Subcutaneous abdominal adipose tissue (tissue), 5 donors: ENCODE data around the gene FAF2.
"Not testable (repeated sequence)": the region's sequence is repeated elsewhere in the genome, so short reads cannot be mapped to it uniquely, and the experiment has no call there.

Source experiments
- H3K27ac ChIP-seq: one replicate; pipeline ENCODE4 v1.7.0; 2013; ENCODE audit warnings: low read depth, mild to moderate bottlenecking, inconsistent platforms, low read length, moderate library complexity
- H3K27me3 ChIP-seq, 5 donors: one replicate each; pipeline ENCODE4 v1.7.0; 2013; ENCODE audit warnings: low read length in 5 of 5, inconsistent platforms in 1 of 5; ENCODE audit not compliant: control insufficient read depth in 5 of 5, insufficient read depth in 4 of 5
- H3K36me3 ChIP-seq, 5 donors: one replicate each; pipeline ENCODE4 v1.7.0; 2013; ENCODE audit warnings: low read length in 5 of 5; ENCODE audit not compliant: control insufficient read depth in 5 of 5, insufficient read depth in 5 of 5
- H3K4me1 ChIP-seq, 5 donors: one replicate each; pipeline ENCODE4 v1.7.0; 2013; ENCODE audit warnings: low read length in 5 of 5, mild to moderate bottlenecking in 3 of 5, moderate library complexity in 1 of 5; ENCODE audit not compliant: control insufficient read depth in 5 of 5, insufficient read depth in 5 of 5
- H3K4me3 ChIP-seq, 5 donors: one replicate each; pipeline ENCODE4 v1.7.0; 2013; ENCODE audit warnings: low read length in 5 of 5, low read depth in 1 of 5
- H3K9ac ChIP-seq, 5 donors: one replicate each; pipeline ENCODE4 v1.7.0; 2013; ENCODE audit warnings: low read length in 5 of 5, mild to moderate bottlenecking in 4 of 5, moderate library complexity in 3 of 5
- H3K9me3 ChIP-seq, 5 donors: one replicate each; pipeline ENCODE4 v1.7.0; 2013; ENCODE audit warnings: low read length in 5 of 5; ENCODE audit not compliant: control insufficient read depth in 5 of 5
- donor health status: healthy.
- donor health status: healthy.
- donor health status: healthy.
- donor health status: healthy.
- donor health status: healthy.

Gene FAF2

DNA sequence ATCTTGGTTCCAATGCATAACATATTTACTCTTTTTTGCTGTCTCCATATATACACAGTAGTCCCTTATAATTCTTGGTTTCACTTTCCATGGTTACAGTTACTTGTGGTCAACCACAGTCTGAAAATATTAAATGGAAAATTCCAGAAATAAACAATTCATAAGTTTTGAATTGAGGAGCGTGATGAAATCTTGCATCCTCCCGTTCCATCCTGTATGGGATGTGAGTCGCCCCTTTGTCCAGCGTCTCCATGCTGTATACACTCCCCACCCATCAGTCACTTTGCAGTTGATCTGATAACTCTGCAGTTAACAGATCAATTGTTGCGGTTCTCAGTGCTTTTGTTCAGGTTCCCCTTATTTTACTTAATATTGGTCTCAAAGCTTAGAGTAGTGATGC, 11.5 kb upstream of the FAF2 start:
- H3K36me3 ChIP-seq: no peaks in the 10 kb centered on the region
- peaks cover 0 to 7% (median 0%) of the 10 kb centered on the region in 5 donors for H3K4me1 ChIP-seq
- no peaks in the 10 kb centered on the region for H3K9me3 ChIP-seq
- peaks cover 2 to 8% (median 6%) of the 10 kb centered on the region in 5 donors for H3K27me3 ChIP-seq
- peak overlapping the region in 1 of 5 donors; percentile 38 for H3K9ac ChIP-seq
- peak overlapping the region in 2 of 5 donors; percentile 20 to 25 for H3K4me3 ChIP-seq
- no peak overlapping the region for H3K27ac ChIP-seq

DNA sequence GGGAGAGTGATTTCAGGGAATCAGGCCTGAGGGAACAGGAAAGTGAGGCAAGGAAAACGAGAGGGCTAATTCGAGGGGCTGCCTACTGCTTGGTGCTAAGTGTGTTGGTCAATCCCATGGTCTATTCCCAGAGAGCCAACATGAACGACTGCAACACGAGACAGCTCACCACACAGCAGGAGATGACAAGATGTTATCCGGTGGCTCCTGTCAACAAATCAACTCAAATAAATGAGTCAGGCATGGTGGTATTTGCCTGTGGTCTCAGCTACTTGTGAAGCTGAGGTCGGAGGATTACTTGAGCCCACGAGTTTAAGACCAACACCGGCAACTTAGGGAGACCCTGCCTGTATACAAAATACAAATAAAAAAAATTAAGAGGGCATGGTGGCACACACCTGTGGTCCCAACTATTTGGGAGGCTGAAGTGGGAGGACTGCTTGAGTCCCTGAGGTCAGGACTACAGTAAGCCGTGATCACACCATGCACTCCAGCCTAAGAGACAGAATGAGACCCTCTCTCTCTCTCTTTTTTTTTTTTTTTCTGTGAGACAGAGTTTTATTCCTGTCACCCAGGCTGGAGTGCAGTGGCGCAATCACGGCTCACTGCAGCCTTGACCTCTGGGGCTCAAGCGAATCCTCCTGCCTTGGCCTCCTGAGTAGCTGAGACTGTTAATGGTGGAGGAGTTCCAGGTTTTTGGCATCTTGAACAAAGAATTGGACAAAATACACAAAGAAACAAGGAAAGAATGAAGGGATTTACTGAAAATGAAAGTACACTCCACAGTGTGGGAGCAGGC, 9.0 kb upstream of the FAF2 start:
- no peak overlapping the region for H3K4me3 ChIP-seq
- H3K27ac ChIP-seq: no peak overlapping the region
- H3K36me3 ChIP-seq: no peaks in the 10 kb centered on the region
- H3K4me1 ChIP-seq: peaks cover 0 to 12% (median 0%) of the 10 kb centered on the region in 5 donors
- no peaks in the 10 kb centered on the region for H3K9me3 ChIP-seq
- H3K27me3 ChIP-seq: peaks cover 5 to 8% (median 7%) of the 10 kb centered on the region in 5 donors
- H3K9ac ChIP-seq: no peak overlapping the region

DNA sequence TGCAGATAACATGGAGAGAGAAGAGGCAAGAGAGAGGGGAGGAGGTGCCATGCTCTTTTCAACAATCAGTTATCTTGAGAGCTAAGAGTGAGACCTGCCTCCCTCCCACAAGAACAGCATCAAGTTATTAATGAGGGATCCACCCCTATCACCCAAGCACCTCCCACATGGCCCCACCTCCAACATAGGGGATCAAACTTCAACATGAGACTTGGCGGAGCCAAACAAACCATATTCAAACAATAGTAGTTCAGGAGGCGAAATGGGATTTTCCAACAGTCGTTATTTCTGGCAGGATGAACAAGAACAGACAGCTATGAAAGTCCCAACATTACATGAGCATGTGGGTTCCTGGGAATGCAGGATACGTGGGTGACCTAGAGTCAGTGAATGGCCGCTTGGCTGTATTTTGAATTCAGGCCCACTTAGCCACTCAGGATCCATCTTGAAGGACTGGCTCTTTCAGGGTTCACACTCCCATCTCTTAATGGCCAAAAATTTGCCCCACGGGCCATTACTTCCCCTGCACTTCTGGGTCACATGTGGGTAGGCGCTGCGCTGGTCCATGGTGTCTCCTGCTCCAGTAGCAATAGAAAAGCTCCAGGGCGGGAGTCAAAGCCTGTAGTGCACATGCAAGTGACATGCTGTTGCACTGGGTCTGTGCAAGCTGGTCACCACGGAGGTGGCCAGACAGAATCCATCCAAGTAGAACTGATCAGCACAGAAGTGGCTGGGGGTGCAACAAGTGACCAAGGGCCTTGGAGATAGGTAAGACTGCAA, 7.1 kb upstream of the FAF2 start:
- no peak overlapping the region for H3K4me3 ChIP-seq
- no peaks in the 10 kb centered on the region for H3K9me3 ChIP-seq
- no peaks in the 10 kb centered on the region for H3K36me3 ChIP-seq
- H3K27me3 ChIP-seq: peaks cover 3 to 8% (median 7%) of the 10 kb centered on the region in 5 donors
- no peak overlapping the region for H3K9ac ChIP-seq
- H3K4me1 ChIP-seq: peaks cover 0 to 12% (median 0%) of the 10 kb centered on the region in 5 donors
- no peak overlapping the region for H3K27ac ChIP-seq

DNA sequence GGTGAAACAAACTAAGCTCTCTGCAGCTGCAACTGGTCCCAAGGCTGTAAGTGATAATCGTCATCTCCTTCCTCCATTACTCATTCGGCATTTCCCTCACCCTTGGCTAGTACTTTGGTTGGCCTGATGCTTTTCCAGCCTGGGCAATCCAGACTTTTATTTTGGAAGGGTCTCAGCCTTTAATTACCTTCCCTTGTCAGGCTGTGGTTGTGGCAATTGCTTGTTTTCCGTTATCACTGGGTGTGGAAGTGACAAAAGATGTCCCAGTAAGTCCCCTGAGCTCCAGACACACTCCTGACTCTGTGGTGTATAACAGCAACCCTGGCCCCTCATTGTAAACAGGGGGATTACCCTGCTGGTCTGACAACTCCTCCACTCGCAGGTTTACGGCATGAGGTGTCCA, 6.3 kb upstream of the FAF2 start:
- no peaks in the 10 kb centered on the region for H3K9me3 ChIP-seq
- H3K4me1 ChIP-seq: peaks cover 0 to 12% (median 3%) of the 10 kb centered on the region in 5 donors
- no peak overlapping the region for H3K9ac ChIP-seq
- no peak overlapping the region for H3K4me3 ChIP-seq
- no peak overlapping the region for H3K27ac ChIP-seq
- H3K36me3 ChIP-seq: no peaks in the 10 kb centered on the region
- peaks cover 3 to 8% (median 7%) of the 10 kb centered on the region in 5 donors for H3K27me3 ChIP-seq

DNA sequence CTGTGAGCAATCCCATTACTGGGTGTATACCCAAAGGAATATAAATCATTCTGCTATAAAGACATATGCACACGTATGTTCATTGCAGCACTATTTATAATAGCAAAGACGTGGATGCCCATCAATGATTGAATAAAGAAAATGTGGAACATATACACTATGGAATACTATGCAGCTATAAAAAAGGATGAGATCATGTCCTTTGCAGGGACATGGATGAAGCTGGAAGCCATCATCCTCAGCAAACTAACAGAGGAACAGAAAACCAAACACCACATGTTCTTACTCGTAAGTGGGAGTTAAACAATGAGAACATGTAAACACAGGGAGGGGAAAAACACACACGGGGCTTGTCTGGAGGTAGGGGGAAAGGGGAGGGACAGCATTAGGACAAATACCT, 5.3 kb upstream of the FAF2 start:
- not testable (repeated sequence) for H3K9me3 ChIP-seq, H3K36me3 ChIP-seq, H3K27me3 ChIP-seq, H3K27ac ChIP-seq, H3K9ac ChIP-seq, H3K4me3 ChIP-seq
- peaks cover 0 to 18% (median 12%) of the 10 kb centered on the region in 5 donors for H3K4me1 ChIP-seq

DNA sequence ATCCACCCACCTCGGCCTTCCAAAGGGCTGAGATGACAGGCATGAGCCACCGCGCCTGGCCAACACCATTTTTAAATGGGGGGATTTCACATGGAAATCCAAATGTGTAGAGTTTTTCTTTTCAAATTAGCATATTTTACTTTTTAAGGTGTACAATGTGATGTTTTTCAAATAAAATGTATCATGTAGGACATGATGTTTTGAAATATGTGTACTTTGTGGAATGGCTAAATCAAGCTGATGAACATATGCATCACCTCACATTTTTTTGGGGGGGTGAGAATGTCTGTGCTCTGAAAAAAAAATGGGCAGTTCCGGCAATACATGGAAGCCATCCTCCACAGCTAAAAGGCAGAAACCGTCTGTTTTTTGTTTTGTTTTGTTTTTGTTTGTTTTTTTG, 3.4 kb upstream of the FAF2 start:
- Histone ChIP-seq H3K9ac (no peak overlapping the region), H3K9me3 (no peaks in the 10 kb centered on the region), H3K27ac (no peak overlapping the region), H3K4me3 (no peak overlapping the region), H3K4me1 (peaks cover 0 to 30% (median 23%) of the 10 kb centered on the region in 5 donors), H3K36me3 (no peaks in the 10 kb centered on the region), H3K27me3 (peaks cover 0 to 8% (median 7%) of the 10 kb centered on the region in 5 donors)

DNA sequence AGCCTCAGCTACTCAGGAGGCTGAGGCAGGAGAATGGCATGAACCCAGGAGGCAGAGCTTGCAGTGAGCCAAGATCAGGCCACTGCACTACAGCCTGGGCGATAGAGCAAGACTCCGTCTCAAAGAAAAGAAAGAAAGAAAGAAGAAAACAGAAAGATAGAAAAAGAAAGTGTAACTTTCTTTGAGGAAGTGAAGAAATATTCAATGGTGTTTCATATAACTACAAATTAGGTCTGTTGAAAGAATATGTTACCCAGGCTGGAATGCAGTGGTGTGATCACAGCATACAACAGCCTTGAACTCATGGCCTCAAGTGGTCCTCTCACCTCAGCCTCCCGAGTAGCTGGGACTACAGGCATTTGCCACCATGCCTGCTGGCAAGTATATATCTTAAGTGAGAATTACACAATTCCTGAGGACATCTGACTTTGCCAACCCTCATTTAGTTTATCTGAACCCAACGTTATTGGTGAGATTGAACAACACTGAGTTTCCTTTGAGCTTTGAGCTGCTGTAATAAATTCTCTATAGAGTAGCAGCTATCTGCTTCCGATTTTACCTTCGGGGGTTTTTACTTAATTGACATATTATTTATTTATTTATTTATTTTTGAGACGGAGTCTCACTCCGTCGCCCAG, 2.0 kb upstream of the FAF2 start:
- Histone ChIP-seq H3K9me3 (no peaks in the 10 kb centered on the region), H3K4me1 (peaks cover 0 to 33% (median 28%) of the 10 kb centered on the region in 5 donors), H3K36me3 (no peaks in the 10 kb centered on the region), H3K27ac (no peak overlapping the region), H3K4me3 (no peak overlapping the region), H3K27me3 (peaks cover 0 to 8% (median 4%) of the 10 kb centered on the region in 5 donors), H3K9ac (no peak overlapping the region)

DNA sequence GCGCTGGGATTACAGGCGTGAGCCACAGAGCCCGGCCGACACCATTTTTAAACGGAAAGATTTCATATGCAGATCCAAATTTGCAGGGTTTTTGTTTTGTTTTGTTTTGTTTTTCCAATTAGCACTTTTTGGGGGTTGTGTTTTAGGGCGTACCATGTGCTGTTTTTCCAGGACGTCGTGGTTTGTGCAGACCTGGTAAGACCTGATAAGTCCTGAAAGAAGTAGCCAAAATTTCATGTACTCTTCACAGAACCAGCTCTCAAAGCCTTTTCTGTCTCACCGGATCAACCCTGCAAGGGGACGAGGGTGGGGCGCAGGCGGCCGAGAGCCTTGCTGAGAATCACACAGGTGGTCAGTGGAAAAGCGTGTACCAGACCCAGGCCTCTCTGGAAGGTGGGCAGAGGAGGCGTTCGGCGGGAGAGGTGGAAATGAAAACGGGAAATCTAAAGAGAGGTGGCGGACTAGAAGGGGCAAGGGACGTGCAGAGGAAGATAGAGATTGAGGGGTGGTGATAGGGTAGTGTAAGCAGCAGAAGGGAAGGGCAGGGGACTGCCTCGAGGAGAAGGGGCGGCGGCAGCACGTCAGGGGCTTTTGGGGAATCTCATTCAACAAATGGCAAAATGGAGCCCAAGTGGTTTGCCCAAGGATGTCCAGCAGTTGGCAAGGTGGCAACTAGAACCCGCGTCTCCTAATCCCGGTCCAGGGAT, 1.1 kb upstream of the FAF2 start:
- H3K9ac ChIP-seq: peak overlapping the region; percentile 81 to 100 (median 95)
- peak overlapping the region; percentile 72 to 99 (median 92) for H3K4me3 ChIP-seq

DNA sequence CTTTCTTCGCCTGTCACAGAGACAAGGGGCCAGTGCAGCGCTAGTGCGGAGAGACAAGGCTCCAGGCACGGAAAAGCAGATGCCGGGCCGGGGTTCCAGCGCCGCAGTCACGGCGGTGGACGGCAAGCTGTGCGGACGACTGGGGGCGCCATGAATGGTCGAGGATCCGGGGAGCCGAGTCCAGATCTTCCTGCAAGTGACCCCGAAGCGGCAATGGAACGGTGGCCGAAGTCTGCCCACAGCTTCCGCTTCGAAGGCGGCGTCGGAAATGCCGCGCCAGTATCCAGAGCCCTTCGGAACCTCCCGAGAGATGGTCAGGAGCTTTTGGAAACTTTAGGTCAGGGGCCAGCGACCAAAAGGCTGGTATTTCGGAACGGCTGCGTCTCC, 601 bp upstream of the FAF2 start:
- Histone ChIP-seq H3K27me3 (no peaks in the 10 kb centered on the region), H3K4me3 (peak overlapping the region; percentile 72 to 99 (median 92)), H3K9me3 (no peaks in the 10 kb centered on the region), H3K9ac (peak overlapping the region; percentile 81 to 100 (median 95)), H3K36me3 (peaks cover 0 to 3% (median 0%) of the 10 kb centered on the region in 5 donors), H3K27ac (peak overlapping the region; percentile 94), H3K4me1 (peaks cover 0 to 30% (median 23%) of the 10 kb centered on the region in 5 donors)

More for the DNA sequence above, 1.1 kb upstream of the FAF2 start:
- Histone ChIP-seq H3K4me1 (peaks cover 0 to 30% (median 25%) of the 10 kb centered on the region in 5 donors), H3K36me3 (no peaks in the 10 kb centered on the region), H3K27me3 (no peaks in the 10 kb centered on the region), H3K9me3 (no peaks in the 10 kb centered on the region), H3K27ac (peak overlapping the region; percentile 94)
